Suprapubic skin (tissue), 4 donors: ENCODE data around the gene C6orf141.

Experiments used
- POLR2A ChIP-seq, 2 donors: fragments of 450-650 bp; IDR thresholded peaks; one replicate each; pipeline ENCODE4 v1.6.1; 2017; ENCODE audit warnings: antibody characterized with exemption in 2 of 2, mild to moderate bottlenecking in 2 of 2, moderate library complexity in 2 of 2
- POLR2AphosphoS5 ChIP-seq, 3 donors: sonication (generic); formaldehyde crosslinking; IDR thresholded peaks; one replicate each; pipeline ENCODE4 v1.6.1; 2017; ENCODE audit warnings: antibody characterized with exemption in 3 of 3
- TF ChIP-seq, protein P1 (sequence below), 2 donors: fragments of 200-600 bp in 1 of 2; fragments of 450-650 bp in 1 of 2; sonication (generic) in 1 of 2; IDR thresholded peaks; one replicate each; pipeline ENCODE4 v1.5.1; 2016 to 2019; ENCODE audit warnings: antibody characterized with exemption in 2 of 2, mild to moderate bottlenecking in 1 of 2, moderate library complexity in 1 of 2

DNA sequence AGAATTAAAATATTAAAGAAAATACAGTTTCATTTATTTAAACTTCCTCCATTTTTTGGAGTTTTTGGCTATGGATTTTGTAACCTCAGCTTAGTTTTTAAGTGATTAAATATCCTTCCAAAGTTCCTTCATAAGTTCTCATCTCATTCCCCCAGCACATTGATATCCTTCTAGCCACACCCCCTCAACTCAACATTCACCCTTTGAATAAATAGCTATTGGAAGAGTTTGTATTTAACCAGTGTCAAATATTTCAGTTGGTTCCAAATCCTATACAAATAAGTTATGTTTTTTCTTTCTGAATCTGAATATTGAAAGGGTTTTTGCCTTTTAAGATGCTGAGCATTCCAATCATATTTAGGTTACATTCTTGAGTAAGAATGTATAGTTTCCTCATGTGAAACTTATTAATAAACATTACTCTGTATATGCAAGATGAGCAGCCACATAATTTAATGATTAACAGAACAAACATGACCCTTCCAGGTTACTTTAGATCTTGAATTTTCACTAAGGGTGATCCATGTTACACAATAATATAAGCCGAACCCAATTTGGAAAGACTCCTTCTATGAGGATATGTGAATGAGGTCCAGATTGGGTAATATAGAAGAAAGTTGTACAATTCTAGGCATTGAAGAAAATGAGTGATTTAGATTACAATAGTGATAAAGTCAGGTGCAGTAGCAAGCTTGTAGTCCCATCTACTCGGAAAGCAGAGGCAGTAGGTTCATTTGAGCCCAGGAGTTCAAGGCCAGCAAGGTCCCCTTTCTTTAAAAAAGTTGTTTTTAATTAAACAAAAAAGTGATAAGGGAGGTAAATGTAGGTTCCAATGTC is 37.1 kb upstream of the C6orf141 start:
- TF ChIP-seq, protein P1, sequence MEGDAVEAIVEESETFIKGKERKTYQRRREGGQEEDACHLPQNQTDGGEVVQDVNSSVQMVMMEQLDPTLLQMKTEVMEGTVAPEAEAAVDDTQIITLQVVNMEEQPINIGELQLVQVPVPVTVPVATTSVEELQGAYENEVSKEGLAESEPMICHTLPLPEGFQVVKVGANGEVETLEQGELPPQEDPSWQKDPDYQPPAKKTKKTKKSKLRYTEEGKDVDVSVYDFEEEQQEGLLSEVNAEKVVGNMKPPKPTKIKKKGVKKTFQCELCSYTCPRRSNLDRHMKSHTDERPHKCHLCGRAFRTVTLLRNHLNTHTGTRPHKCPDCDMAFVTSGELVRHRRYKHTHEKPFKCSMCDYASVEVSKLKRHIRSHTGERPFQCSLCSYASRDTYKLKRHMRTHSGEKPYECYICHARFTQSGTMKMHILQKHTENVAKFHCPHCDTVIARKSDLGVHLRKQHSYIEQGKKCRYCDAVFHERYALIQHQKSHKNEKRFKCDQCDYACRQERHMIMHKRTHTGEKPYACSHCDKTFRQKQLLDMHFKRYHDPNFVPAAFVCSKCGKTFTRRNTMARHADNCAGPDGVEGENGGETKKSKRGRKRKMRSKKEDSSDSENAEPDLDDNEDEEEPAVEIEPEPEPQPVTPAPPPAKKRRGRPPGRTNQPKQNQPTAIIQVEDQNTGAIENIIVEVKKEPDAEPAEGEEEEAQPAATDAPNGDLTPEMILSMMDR (IDR thresholded peaks at IDR 0.05), result no peak
- TF ChIP-seq POLR2AphosphoS5 (IDR thresholded peaks at IDR 0.05) (no peak), POLR2A (IDR thresholded peaks at IDR 0.05) (no peak)
